ENCODE results near the gene ARMH3. TPM values are rescaled to one million over a fixed set of nuclear protein-coding genes. Genes with fewer than 3 reads are reported as not detected.

The ARMH3 gene
- total RNA-seq, 1 experiment from 2014 or later: 9.7 TPM

DNA sequence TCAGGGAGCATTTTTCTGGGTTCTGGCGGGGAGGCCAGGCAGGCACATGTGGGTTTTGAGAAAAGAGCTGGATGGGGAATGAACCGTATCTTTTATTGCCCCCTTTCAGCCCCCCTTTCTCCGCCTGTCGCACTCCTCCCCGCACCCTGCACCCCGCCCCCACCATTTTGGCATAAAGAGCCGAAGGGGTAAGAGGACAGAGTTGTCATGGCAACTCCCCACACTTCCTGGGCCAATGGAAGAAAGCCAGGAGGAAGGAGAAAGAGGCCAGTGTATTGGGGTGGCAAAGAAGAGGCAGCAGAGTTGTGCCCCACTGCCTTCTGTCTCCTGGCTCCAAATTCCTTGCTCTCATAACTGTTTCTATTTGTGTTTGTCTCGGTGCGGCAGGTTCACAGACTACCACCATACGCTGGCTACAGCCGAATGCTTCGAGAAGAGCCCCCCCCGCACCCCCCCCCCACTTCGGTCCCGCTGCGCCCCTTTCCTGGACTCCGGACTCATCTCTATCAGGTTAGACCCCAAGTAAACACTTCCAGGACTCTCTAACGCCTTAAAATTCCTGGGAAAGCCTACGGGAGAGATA, 215.8 kb downstream of the ARMH3 start:
- BruUV-seq (replicated peaks): no TSS peak
- DNase-seq (no peak), ATAC-seq (no peak)
- ChIA-PET POLR2A (ENCODE audit: unreplicated experiment) (no interaction called here), CTCF (interaction anchor here (0.5 to 2.6 kb wide), 9 partner anchors 22 to 1780 kb away, joined by 3 to 36 read pairs (median 7); partner anchors contain the start of gene OGA)
- Histone ChIP-seq H3F3A (ENCODE audit: low read length, unreplicated experiment) (no peaks in the 10 kb centered on the region), H3K9me2 (replicated peaks; ENCODE audit: low read length) (no peaks in the 10 kb centered on the region), H3K36me3 (ENCODE audit: low read depth, low read length) (no peaks in the 10 kb centered on the region), H3K4me1 (ENCODE audit: insufficient read depth, low read length) (peaks cover 7% of the 10 kb centered on the region; the same call in 1 of the 2 replicates), H3K9me3 (ENCODE audit: low read length) (no peaks in the 10 kb centered on the region), H4K20me1 (ENCODE audit: low read length) (no peaks in the 10 kb centered on the region), H3K4me3 (ENCODE audit: low read length) (peak overlapping the region; percentile 65; the same call in 1 of the 2 replicates), H3K27me3 (ENCODE audit: low read length) (no peaks in the 10 kb centered on the region), H3K27ac (ENCODE audit: low read length) (no peak overlapping the region), H3K79me2 (ENCODE audit: low read length) (no peaks in the 10 kb centered on the region), H3K4me2 (ENCODE audit: low read length) (peak overlapping the region; percentile 88), H2AFZ (ENCODE audit: low read length) (no peak overlapping the region), H3K9ac (ENCODE audit: low read length) (no peak overlapping the region)
- TF ChIP-seq EZH2phosphoT487 (IDR thresholded peaks at IDR 0.05; ENCODE audit: borderline replicate concordance, low read length) (no peak), EZH2 (IDR thresholded peaks at IDR 0.05; ENCODE audit: low read length, unreplicated experiment) (no peak)
- TF ChIP-seq, protein P1, sequence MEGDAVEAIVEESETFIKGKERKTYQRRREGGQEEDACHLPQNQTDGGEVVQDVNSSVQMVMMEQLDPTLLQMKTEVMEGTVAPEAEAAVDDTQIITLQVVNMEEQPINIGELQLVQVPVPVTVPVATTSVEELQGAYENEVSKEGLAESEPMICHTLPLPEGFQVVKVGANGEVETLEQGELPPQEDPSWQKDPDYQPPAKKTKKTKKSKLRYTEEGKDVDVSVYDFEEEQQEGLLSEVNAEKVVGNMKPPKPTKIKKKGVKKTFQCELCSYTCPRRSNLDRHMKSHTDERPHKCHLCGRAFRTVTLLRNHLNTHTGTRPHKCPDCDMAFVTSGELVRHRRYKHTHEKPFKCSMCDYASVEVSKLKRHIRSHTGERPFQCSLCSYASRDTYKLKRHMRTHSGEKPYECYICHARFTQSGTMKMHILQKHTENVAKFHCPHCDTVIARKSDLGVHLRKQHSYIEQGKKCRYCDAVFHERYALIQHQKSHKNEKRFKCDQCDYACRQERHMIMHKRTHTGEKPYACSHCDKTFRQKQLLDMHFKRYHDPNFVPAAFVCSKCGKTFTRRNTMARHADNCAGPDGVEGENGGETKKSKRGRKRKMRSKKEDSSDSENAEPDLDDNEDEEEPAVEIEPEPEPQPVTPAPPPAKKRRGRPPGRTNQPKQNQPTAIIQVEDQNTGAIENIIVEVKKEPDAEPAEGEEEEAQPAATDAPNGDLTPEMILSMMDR (conservative IDR thresholded peaks at IDR 0.05; ENCODE audit: low read depth, low read length): no peak
- intact Hi-C loops (cut with micrococcal nuclease): loop anchor here (1.0 to 2.0 kb wide), 3 partner anchors 39 to 170 kb away; no protein-coding TSS in a partner anchor

DNA sequence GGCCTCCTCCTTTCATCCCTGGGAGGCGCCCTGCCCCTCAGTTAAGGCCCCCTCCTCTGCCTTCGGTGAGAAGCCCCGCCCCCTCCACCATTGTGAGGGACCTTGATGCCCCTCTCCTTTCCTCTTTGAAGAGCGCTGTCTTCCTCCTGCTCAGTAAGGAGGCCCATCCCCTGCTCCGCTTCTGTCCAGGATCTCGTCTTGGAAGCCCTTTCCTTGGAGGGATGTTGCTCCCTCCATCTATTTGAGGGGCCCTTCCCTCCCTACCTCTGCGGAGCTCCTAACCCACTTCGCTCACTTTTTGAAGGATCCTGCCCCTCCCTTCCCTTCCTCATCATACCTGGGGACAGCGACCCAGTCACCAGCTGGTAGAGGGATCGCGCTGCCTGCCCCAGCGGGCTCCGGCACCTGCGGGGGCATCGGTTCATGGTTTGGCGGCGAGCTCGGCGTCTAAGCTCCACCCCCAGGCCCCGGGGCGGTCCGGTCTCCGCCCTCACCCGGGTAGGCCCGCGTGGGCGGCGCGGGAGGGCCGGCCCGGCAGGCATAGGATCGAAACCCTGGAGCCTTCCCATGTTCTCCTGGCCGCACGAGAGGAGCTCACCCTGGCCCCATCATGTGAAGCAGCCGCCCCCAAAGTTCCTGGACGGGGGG, 216.4 kb downstream of the ARMH3 start:
- no TSS peak for BruUV-seq (replicated peaks)
- no peaks in the 10 kb centered on the region for H3K36me3 ChIP-seq (ENCODE audit: low read depth, low read length)

More for the DNA sequence above, 216.4 kb downstream of the ARMH3 start:
- no peak overlapping the region for H3K27ac ChIP-seq (ENCODE audit: low read length)
- H3F3A ChIP-seq (ENCODE audit: low read length, unreplicated experiment): no peaks in the 10 kb centered on the region
- no peak for ATAC-seq
- no peaks in the 10 kb centered on the region for H3K9me3 ChIP-seq (ENCODE audit: low read length)
- TF ChIP-seq EZH2 (IDR thresholded peaks at IDR 0.05; ENCODE audit: low read length, unreplicated experiment): no peak
- TF ChIP-seq, protein P1 (conservative IDR thresholded peaks at IDR 0.05; ENCODE audit: low read depth, low read length): no peak
- TF ChIP-seq EZH2phosphoT487 (IDR thresholded peaks at IDR 0.05; ENCODE audit: borderline replicate concordance, low read length): no peak
- H3K79me2 ChIP-seq (ENCODE audit: low read length): no peaks in the 10 kb centered on the region
- no peak overlapping the region for H3K9ac ChIP-seq (ENCODE audit: low read length)
- H3K27me3 ChIP-seq (ENCODE audit: low read length): no peaks in the 10 kb centered on the region
- ChIA-PET CTCF (interaction anchor here (0.7 to 2.6 kb wide), 2 partner anchors 170 to 262 kb away, joined by 3 to 36 read pairs; no protein-coding TSS in a partner anchor), POLR2A (ENCODE audit: unreplicated experiment) (no interaction called here)
- no peaks in the 10 kb centered on the region for H3K9me2 ChIP-seq (replicated peaks; ENCODE audit: low read length)
- peaks cover 10% of the 10 kb centered on the region; the same call in 1 of the 2 replicates for H3K4me1 ChIP-seq (ENCODE audit: insufficient read depth, low read length)
- peak; percentile 2 for DNase-seq
- no peaks in the 10 kb centered on the region for H4K20me1 ChIP-seq (ENCODE audit: low read length)
- H2AFZ ChIP-seq (ENCODE audit: low read length): no peak overlapping the region
- intact Hi-C loops (cut with micrococcal nuclease): loop anchor here (1.0 to 2.0 kb wide), 3 partner anchors 40 to 171 kb away; no protein-coding TSS in a partner anchor
- H3K4me3 ChIP-seq (ENCODE audit: low read length): peak overlapping the region; percentile 65; the same call in 1 of the 2 replicates
- H3K4me2 ChIP-seq (ENCODE audit: low read length): peak overlapping the region; percentile 88; the same call in 1 of the 2 replicates

Measured in PC-3 (cell line).